ENCODE results near the gene TNFRSF18. TPM values are rescaled to one million over a fixed set of nuclear protein-coding genes. Genes with fewer than 3 reads are reported as not detected.

The TNFRSF18 gene
- total and polyA plus RNA-seq, 4 donors: 1.0 to 1.3 (median 1.1) TPM; not detected in 1

GRCh38 chr1:1225238-1225845, 18.9 kb upstream of the TNFRSF18 start:
- 86 to 89% methylated on average over 33 to 34 of the region's 34 CpGs for WGBS, 2 donors
- no peak overlapping the region for H3K27ac ChIP-seq (ENCODE audit: low read depth in 1 of 2, low read length in 2 of 2)
- H3K27me3 ChIP-seq (ENCODE audit: control insufficient read depth in 1 of 2, insufficient read depth in 2 of 2, low read length in 1 of 2): no peaks in the 10 kb centered on the region
- intact Hi-C loops (cut with DNase I): no loop called here
- no peak for DNase-seq
- H3K4me1 ChIP-seq (ENCODE audit: control insufficient read depth in 1 of 2, insufficient read depth in 2 of 2, low read length in 2 of 2): no peaks in the 10 kb centered on the region
- no peaks in the 10 kb centered on the region for H3K9me3 ChIP-seq (ENCODE audit: control insufficient read depth, low read length)
- peaks cover 0 to 13% of the 10 kb centered on the region in 2 donors for H3K36me3 ChIP-seq (ENCODE audit: control insufficient read depth in 1 of 2, insufficient read depth in 2 of 2, low read length in 1 of 2)
- ATAC-seq (ENCODE audit: low FRiP score): no peak
- H3K4me3 ChIP-seq (ENCODE audit: low read length in 2 of 2): no peak overlapping the region

GRCh38 chr1:1223891-1224290, 17.5 kb upstream of the TNFRSF18 start:
- intact Hi-C loops (cut with DNase I): no loop called here
- peaks cover 0 to 13% of the 10 kb centered on the region in 2 donors for H3K36me3 ChIP-seq (ENCODE audit: control insufficient read depth in 1 of 2, insufficient read depth in 2 of 2, low read length in 1 of 2)

GRCh38 chr1:1223321-1223720, 16.9 kb upstream of the TNFRSF18 start:
- no peak overlapping the region for H3K27ac ChIP-seq (ENCODE audit: low read depth in 1 of 2, low read length in 2 of 2)
- intact Hi-C loops (cut with DNase I): no loop called here
- WGBS, 2 donors: 91 to 95% methylated on average over 15 of the region's 15 CpGs
- no peak overlapping the region for H3K4me3 ChIP-seq (ENCODE audit: low read length in 2 of 2)
- H3K4me1 ChIP-seq (ENCODE audit: control insufficient read depth in 1 of 2, insufficient read depth in 2 of 2, low read length in 2 of 2): no peaks in the 10 kb centered on the region
- H3K9me3 ChIP-seq (ENCODE audit: control insufficient read depth, low read length): no peaks in the 10 kb centered on the region
- no peaks in the 10 kb centered on the region for H3K27me3 ChIP-seq (ENCODE audit: control insufficient read depth in 1 of 2, insufficient read depth in 2 of 2, low read length in 1 of 2)
- peaks cover 0 to 13% of the 10 kb centered on the region in 2 donors for H3K36me3 ChIP-seq (ENCODE audit: control insufficient read depth in 1 of 2, insufficient read depth in 2 of 2, low read length in 1 of 2)
- no peak for DNase-seq
- ATAC-seq (ENCODE audit: low FRiP score): no peak

More at GRCh38 chr1:1223891-1224290, 17.5 kb upstream of the TNFRSF18 start:
- H3K4me3 ChIP-seq (ENCODE audit: low read length in 2 of 2): no peak overlapping the region
- H3K4me1 ChIP-seq (ENCODE audit: control insufficient read depth in 1 of 2, insufficient read depth in 2 of 2, low read length in 2 of 2): no peaks in the 10 kb centered on the region
- ATAC-seq (ENCODE audit: low FRiP score) (no peak), DNase-seq (no peak)
- no peaks in the 10 kb centered on the region for H3K9me3 ChIP-seq (ENCODE audit: control insufficient read depth, low read length)
- no peaks in the 10 kb centered on the region for H3K27me3 ChIP-seq (ENCODE audit: control insufficient read depth in 1 of 2, insufficient read depth in 2 of 2, low read length in 1 of 2)
- H3K27ac ChIP-seq (ENCODE audit: low read depth in 1 of 2, low read length in 2 of 2): no peak overlapping the region
- 92 to 93% methylated on average over 20 to 21 of the region's 21 CpGs for WGBS, 2 donors

DNA sequence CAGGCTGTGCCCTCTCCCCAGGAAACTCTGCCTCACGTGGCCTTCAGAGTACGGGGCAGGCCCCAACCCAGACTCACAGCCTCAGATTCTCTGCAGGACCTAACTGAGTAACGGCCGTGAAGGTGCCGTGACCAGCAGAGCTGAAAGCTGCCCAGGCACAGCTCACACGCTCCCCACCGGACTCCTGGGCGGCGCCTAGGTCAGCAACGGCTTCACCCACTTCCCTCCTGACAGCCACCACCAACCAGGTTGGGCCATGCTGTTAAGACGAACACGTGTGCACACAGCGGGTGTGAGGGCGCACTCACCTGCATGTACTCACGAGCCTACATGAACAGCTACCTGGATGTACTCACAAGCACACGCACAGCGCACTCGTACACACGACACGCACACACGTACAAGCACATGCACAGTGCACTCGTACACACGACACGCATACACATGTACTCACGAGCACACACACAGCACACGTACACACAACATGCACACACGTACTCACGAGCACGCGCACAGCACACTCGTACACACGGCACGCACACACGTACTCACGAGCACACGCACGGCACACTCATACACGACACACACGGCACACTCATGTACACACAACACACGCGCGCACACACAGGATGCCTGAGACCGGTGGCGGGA, 16.3 kb upstream of the TNFRSF18 start:
- intact Hi-C loops (cut with DNase I): no loop called here
- H3K4me3 ChIP-seq (ENCODE audit: low read length in 2 of 2): no peak overlapping the region
- no peaks in the 10 kb centered on the region for H3K9me3 ChIP-seq (ENCODE audit: control insufficient read depth, low read length)
- no peaks in the 10 kb centered on the region for H3K27me3 ChIP-seq (ENCODE audit: control insufficient read depth in 1 of 2, insufficient read depth in 2 of 2, low read length in 1 of 2)
- H3K4me1 ChIP-seq (ENCODE audit: control insufficient read depth in 1 of 2, insufficient read depth in 2 of 2, low read length in 2 of 2): no peaks in the 10 kb centered on the region
- ATAC-seq (ENCODE audit: low FRiP score) (no peak), DNase-seq (no peak)
- 92 to 95% methylated on average over 44 of the region's 44 CpGs for WGBS, 2 donors
- peaks cover 0 to 14% of the 10 kb centered on the region in 2 donors for H3K36me3 ChIP-seq (ENCODE audit: control insufficient read depth in 1 of 2, insufficient read depth in 2 of 2, low read length in 1 of 2)
- H3K27ac ChIP-seq (ENCODE audit: low read depth in 1 of 2, low read length in 2 of 2): no peak overlapping the region

GRCh38 chr1:1221887-1222574, 15.6 kb upstream of the TNFRSF18 start:
- Histone ChIP-seq H3K27me3 (ENCODE audit: control insufficient read depth in 1 of 2, insufficient read depth in 2 of 2, low read length in 1 of 2) (no peaks in the 10 kb centered on the region), H3K9me3 (ENCODE audit: control insufficient read depth, low read length) (no peaks in the 10 kb centered on the region), H3K36me3 (ENCODE audit: control insufficient read depth in 1 of 2, insufficient read depth in 2 of 2, low read length in 1 of 2) (peaks cover 0 to 12% of the 10 kb centered on the region in 2 donors), H3K4me3 (ENCODE audit: low read length in 2 of 2) (no peak overlapping the region), H3K4me1 (ENCODE audit: control insufficient read depth in 1 of 2, insufficient read depth in 2 of 2, low read length in 2 of 2) (no peaks in the 10 kb centered on the region), H3K27ac (ENCODE audit: low read depth in 1 of 2, low read length in 2 of 2) (no peak overlapping the region)
- intact Hi-C loops (cut with DNase I): no loop called here
- 84 to 91% methylated on average over 30 of the region's 30 CpGs for WGBS, 2 donors
- ATAC-seq (ENCODE audit: low FRiP score): no peak
- DNase-seq: no peak

DNA sequence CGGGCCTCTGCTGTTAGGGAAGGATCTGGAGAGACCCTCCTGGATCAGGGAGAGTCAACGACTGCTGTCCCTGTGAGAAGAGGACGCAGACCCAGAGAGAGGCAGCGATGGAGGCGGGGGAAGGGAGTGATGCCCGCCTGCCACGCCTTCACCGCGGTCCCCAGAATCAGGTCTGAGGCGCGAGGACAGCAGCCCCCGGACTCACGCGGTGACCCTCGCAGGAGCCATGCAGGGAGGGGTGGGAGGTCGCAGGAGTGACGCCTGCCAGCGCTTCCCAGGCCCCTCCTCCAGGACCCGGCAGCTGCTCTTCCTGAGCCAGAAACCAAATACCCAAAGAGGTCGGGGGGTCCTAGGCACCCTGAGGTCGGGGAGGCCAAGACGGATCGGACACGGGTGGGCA, 13.8 kb upstream of the TNFRSF18 start:
- H3K36me3 ChIP-seq (ENCODE audit: control insufficient read depth in 1 of 2, insufficient read depth in 2 of 2, low read length in 1 of 2): peaks cover 0 to 12% of the 10 kb centered on the region in 2 donors
- no peak for DNase-seq

DNA sequence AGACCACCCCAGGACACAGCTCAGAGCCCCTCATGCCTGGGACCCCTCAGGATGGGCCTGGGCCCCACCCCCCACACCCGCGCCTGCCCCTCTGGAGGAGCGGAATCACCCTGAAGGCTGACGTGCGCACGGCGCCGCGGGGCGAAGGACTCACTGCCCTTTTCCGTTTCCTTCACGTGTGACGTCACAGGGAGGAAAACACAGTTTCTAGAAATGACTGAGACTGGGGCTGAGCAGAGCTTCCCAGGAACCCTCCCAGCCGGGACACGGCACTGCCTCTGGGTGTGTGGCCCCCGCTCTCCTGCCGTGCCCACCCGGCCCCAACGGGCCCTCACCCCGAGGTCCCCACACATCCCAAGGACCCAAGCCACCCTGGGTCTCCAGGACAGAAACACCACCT, 12.9 kb upstream of the TNFRSF18 start:
- H3K36me3 ChIP-seq (ENCODE audit: control insufficient read depth in 1 of 2, insufficient read depth in 2 of 2, low read length in 1 of 2): peaks cover 0 to 12% of the 10 kb centered on the region in 2 donors
- intact Hi-C loops (cut with DNase I): no loop called here

More for the DNA sequence above, 13.8 kb upstream of the TNFRSF18 start:
- 86 to 90% methylated on average over 24 of the region's 24 CpGs for WGBS, 2 donors
- H3K27me3 ChIP-seq (ENCODE audit: control insufficient read depth in 1 of 2, insufficient read depth in 2 of 2, low read length in 1 of 2): no peaks in the 10 kb centered on the region
- H3K4me1 ChIP-seq (ENCODE audit: control insufficient read depth in 1 of 2, insufficient read depth in 2 of 2, low read length in 2 of 2): no peaks in the 10 kb centered on the region
- H3K4me3 ChIP-seq (ENCODE audit: low read length in 2 of 2): no peak overlapping the region
- intact Hi-C loops (cut with DNase I): no loop called here
- ATAC-seq (ENCODE audit: low FRiP score): no peak
- no peaks in the 10 kb centered on the region for H3K9me3 ChIP-seq (ENCODE audit: control insufficient read depth, low read length)
- no peak overlapping the region for H3K27ac ChIP-seq (ENCODE audit: low read depth in 1 of 2, low read length in 2 of 2)

DNA sequence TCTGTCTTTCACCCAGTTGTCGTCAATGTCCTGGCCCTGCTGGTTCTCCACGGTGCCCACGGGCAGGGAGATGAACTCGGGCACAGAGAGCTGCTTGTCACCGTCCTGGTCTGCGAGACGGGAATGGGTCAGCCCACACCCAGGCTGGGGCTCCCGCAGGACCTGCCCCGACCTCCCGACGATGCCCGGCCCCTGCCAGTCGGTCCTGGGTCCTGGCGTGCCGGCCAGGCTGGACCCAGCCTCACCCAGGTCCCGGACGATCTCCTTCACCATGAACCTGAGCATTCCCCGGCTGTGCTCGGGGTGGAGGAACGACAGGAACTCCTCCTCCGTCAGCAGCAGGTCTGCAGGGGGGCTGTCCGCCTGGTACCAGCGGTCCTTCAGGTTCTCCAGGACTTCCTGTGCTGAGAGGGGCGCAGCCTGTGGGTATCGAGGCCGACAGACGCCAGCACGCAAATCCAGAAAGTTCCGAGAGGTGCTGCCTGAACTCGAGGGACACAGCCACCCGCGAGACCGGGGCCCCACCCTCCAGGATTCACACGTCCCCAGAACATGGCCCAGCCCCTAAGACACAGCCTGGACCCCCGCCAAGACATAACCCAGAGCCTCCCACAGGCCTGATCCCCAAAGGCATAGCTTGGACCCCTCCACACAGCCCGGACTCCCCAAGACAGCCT, 12.3 kb upstream of the TNFRSF18 start:
- no peaks in the 10 kb centered on the region for H3K9me3 ChIP-seq (ENCODE audit: control insufficient read depth, low read length)
- H3K36me3 ChIP-seq (ENCODE audit: control insufficient read depth in 1 of 2, insufficient read depth in 2 of 2, low read length in 1 of 2): peaks cover 0 to 12% of the 10 kb centered on the region in 2 donors
- H3K27ac ChIP-seq (ENCODE audit: low read depth in 1 of 2, low read length in 2 of 2): no peak overlapping the region
- intact Hi-C loops (cut with DNase I): no loop called here
- no peak for DNase-seq
- H3K4me3 ChIP-seq (ENCODE audit: low read length in 2 of 2): no peak overlapping the region
- ATAC-seq (ENCODE audit: low FRiP score): no peak
- no peaks in the 10 kb centered on the region for H3K4me1 ChIP-seq (ENCODE audit: control insufficient read depth in 1 of 2, insufficient read depth in 2 of 2, low read length in 2 of 2)
- no peaks in the 10 kb centered on the region for H3K27me3 ChIP-seq (ENCODE audit: control insufficient read depth in 1 of 2, insufficient read depth in 2 of 2, low read length in 1 of 2)
- 94% methylated on average over 36 of the region's 36 CpGs for WGBS, 2 donors

More for the DNA sequence above, 12.9 kb upstream of the TNFRSF18 start:
- ATAC-seq (ENCODE audit: low FRiP score) (no peak), DNase-seq (no peak)
- Histone ChIP-seq H3K9me3 (ENCODE audit: control insufficient read depth, low read length) (no peaks in the 10 kb centered on the region), H3K27me3 (ENCODE audit: control insufficient read depth in 1 of 2, insufficient read depth in 2 of 2, low read length in 1 of 2) (no peaks in the 10 kb centered on the region), H3K4me1 (ENCODE audit: control insufficient read depth in 1 of 2, insufficient read depth in 2 of 2, low read length in 2 of 2) (no peaks in the 10 kb centered on the region), H3K27ac (ENCODE audit: low read depth in 1 of 2, low read length in 2 of 2) (no peak overlapping the region), H3K4me3 (ENCODE audit: low read length in 2 of 2) (no peak overlapping the region)
- WGBS, 2 donors: 95 to 96% methylated on average over 18 to 20 of the region's 20 CpGs
